ENCODE measurements around the gene OR6X1. TPM values are rescaled to one million over a fixed set of nuclear protein-coding genes. Genes with fewer than 3 reads are reported as not detected.

The OR6X1 gene, protein sequence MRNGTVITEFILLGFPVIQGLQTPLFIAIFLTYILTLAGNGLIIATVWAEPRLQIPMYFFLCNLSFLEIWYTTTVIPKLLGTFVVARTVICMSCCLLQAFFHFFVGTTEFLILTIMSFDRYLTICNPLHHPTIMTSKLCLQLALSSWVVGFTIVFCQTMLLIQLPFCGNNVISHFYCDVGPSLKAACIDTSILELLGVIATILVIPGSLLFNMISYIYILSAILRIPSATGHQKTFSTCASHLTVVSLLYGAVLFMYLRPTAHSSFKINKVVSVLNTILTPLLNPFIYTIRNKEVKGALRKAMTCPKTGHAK
- not detected in 2 replicates for total RNA-seq

DNA sequence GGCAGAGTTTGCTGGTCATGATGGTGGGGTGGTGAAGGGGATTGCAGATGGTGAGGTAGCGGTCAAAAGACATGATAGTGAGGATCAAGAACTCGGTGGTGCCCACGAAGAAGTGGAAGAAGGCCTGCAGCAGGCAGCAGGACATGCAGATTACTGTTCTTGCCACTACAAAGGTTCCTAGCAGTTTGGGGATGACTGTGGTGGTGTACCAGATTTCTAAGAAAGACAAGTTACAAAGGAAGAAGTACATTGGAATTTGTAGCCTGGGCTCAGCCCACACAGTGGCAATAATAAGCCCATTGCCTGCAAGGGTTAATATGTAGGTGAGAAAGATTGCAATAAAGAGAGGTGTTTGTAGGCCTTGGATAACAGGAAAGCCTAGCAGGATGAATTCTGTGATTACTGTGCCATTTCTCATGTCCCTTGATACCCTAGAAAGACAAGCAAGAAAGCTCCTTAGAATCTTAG, at the start of gene OR6X1:
OR6X1 (minus strand) TSS at position 418 of the 468 bp plus-strand sequence; CDS start at position 418, 0 bp downstream.
- DNase-seq (ENCODE audit: extremely low read depth, low read depth, low spot score): no peak

DNA sequence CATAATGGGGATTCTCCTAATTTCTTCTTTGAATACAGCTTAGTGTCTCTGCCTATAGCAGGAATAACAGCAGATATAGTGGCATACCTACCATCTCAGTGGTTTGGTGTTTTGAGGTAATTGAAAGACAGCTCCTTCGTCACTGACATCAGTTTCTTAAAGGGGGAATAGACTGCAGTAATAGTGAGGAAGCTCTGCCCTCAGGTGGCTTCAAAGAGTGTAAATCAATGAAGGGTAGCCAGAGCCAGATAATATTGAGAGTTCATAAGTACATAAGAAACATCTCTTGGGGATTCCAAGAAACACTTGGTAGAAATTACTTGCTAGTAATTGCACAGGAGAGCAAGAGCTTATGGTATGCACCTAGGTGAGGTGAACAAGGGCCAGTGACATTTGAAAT, 47.4 kb upstream of the OR6X1 start:
- no peak for DNase-seq (ENCODE audit: extremely low read depth, low read depth, low spot score)

DNA sequence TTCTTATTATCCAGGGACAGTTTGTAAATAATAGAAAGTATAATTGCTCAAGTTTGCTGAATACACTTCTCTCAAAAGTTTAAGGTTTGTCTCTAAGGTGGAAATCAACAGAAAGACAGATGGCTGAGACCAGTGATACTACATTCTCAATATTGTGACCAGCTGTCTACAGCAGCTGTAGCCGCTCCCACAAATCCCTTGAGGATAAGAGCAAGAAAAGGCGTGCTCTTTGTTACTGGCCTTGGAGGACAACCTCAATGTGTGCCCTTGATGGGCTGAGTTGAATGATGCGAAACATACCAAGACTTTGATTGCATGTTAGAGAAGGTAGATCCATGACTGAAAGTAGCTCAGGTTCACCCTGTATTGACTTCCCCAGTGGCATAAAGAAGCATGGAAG, 45.7 kb upstream of the OR6X1 start:
- DNase-seq (ENCODE audit: extremely low read depth, low read depth, low spot score): no peak

DNA sequence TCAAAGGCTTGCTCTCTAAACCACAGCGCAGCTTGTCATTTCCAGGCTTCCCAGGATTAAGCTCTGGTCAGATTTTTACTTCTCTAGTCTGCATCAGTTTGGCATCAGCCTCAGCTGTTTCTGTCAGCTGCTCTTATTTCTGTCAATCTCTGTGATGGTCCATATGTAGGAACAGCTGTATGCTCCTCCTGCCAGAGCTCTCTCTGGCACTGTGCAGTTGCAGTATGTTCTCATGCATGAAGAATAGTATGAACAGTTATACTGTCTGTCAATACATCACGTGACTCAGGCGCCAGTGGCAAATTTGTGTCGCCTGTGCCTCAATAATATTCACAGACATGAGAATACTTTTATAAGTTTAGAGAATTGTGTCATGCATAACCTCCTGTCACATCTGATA, 45.1 kb upstream of the OR6X1 start:
- DNase-seq (ENCODE audit: extremely low read depth, low read depth, low spot score): no peak

DNA sequence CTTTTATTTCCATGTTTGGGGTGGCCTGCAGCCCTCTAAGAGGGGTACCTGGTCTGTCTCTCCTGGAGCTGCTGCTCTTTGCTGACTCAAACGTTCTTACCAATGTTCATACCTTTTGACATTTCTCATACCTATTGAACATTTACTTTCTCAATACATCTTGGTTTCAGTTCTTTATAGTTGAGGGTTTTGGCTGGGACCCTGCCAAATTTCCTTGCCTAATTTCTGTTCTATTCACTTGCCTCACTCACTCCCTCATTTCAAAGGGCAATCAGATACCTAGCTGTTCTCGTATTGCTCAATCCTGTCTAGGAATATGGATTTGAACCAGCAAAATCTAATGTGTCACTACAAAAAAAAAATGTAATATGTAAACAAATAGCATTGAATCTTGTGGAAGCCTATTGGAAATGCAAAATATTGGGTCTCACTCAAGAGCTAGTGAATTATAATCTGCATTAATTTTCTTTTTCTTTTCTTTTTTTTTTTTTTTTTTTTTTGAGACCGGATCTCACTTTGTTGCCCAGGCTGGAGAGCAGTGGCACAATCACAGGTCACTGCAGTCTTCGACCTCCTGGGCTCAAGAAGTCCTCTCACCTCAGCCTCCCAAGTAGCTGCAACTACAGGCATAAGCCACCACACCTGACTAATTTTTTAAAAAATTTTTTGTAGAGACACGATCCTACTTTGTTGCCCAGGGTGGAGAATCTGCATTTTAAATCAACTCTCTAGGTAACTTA, 44.4 kb upstream of the OR6X1 start:
- DNase-seq (ENCODE audit: extremely low read depth, low read depth, low spot score): no peak

DNA sequence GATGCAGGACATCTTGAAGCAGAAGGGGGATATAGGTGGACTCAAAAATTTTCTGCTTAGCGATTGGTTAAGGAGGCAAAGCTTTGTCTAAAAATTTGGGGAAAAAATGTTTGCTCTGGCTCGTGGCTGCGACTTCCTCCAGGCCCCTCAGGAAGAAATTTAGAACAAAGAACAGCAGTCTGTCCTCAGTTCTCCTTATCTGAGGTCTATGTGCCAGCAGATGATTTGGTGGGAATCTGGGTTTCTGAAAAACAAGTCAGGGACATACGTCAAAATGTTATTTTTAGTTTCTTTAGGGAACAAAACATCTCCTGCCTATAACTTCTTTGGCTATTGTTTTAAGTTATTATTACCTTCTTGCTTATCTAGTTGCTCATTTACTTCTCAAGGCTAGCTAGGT, 43.8 kb upstream of the OR6X1 start:
- DNase-seq (ENCODE audit: extremely low read depth, low read depth, low spot score): no peak

DNA sequence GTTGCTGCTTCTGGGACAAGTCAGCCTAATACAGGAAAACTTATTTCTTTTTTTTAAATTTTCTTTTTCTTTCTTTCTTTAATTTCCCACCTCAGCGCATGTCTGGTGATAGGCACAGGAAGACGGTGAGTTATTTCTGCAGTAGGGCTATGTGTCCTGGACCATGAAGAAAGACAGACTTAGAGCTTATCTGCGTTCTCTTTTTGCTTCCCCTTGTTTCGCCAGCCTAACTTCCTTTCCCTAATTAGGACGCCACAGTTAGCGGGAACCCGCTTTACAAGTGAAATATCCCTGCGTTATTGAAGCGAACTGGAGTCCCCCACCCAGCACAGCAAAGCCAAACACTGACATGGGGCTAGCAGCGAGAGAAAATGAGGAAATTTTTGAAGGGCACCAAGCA, 43.2 kb upstream of the OR6X1 start:
- DNase-seq (ENCODE audit: extremely low read depth, low read depth, low spot score): no peak

DNA sequence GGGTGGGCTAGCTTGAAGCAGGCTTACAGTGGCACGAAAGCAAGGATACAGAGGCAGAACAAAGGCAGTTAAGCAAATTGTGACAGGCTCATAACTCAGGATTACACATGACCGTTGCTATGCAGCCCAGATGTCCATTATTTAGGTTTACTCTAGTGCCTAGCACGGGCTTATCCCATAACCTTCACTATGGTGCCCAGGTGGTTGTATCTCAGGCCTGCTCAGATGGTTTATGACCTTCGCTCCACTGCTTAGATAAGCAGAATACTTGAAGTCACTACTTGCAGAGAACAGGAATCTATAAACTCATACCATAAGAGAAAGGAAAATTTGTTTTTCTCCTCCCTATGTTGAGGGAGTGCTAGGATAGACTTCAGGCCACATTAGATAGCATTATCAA, 42.8 kb upstream of the OR6X1 start:
- DNase-seq (ENCODE audit: extremely low read depth, low read depth, low spot score): no peak

DNA sequence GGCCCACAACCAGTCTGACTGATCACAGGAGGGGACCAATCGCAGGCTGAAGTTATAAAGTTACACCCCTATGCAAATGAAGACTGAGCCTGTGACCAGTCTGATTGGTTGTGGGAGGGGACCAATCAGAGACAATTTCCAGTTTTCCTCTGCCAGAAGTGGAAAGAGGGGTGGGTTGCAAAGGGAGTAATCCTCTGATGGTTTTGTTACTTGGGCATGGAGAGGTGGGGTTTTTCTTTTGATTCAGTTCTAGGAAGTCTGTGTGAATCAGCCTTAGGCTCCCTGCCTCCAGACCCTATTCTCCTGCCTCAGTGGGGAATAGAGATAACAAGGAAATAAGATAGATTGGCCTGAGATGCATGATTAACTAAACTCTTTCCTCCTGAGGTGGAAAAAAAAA, 41.9 kb upstream of the OR6X1 start:
- DNase-seq (ENCODE audit: extremely low read depth, low read depth, low spot score): no peak

DNA sequence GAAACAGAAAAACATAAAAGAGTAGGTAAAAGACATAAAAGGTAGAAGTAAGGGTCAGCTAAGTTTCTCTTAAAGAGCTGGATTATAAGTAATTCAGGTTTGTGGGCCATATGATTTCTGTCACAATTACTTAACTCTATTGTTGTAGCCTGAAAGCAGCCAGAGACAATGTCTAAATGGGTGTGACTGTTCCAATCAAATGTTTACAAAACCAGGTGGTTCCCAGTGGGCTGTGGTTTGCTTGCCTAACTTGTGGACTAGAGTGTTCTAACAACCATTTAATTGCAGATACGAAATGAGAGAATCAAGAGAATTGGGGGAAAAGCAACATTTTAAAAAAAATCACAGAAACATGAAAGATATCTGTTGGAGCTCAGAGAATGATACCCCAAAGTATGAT, 29.2 kb upstream of the OR6X1 start:
- DNase-seq (ENCODE audit: extremely low read depth, low read depth, low spot score): no peak

DNA sequence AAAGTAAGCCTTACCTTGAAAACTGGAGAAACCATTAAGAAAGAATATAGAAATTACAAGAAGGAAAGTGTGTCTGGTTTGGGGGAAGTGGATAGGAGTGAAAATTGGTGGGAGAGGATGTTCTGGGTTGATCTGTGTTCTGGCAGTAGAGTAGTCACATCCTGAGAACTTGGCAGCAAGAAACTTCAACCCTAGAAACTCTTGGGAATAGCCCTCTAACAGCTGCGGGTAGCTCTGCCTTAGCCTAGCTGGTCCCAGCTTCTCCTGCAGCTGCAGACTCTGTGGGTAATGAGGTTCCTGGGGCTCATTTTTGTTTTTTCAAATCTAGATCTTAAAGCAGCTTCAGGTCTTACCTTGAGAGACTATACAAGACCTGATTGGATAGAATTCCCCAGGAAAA, 24.2 kb upstream of the OR6X1 start:
- no peak for DNase-seq (ENCODE audit: extremely low read depth, low read depth, low spot score)

DNA sequence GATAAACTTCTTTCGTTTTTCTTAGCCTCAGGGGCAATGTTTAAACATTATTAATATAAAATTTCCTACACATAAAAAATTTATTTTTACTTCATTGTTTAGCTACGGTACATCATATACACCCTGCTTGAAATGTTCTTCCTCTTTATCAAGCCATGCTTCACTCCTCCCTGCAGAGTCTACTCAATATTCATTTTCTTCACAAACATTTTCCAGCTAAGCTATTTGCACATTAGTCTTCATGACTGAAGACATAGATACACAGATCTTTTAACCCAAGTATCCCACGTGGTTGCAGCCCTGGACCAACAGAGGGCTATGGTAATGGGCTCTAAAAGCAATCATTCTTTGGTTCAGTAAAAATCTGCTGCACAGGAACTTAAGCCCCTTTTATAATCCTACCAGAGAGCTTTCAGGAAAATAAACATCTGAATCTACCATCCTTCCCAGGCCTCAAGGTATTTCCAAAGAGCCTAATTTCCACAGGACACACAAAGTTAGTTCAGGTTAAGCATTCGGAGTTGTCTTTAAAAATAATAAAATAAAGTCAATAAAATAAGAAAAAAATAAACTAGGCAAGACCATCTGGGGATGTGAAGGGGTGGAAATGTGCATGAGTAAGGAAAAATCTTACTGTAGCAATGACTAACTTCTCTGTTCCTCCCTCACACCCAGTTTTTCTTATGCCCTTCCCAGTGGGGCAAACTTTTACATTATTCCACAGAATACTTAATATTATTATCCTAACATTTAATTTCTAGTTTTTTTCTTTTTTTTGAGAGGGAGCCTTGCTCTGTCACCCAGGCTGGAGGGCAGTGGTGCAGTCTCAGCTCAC, 21.6 kb upstream of the OR6X1 start:
- no peak for DNase-seq (ENCODE audit: extremely low read depth, low read depth, low spot score)

DNA sequence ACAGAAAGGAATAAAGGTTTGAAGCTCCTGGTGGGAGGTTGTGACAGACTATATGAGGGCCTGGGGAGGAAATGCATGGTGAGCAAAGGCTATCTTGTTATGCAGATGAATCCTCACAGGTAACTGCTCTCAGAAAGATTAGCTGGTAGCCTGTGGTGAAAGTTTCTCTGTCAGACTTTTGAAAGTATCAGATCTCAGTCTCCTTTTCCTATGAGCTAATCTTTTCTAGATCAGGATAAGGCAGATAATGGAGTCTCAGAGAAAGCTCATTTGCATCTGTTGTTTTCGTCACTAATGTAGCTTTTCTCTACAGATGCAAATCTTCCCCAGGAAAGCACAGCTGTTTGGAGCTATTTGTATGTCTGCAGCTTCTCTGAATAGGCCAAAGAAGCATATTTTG, 21.0 kb upstream of the OR6X1 start:
- DNase-seq (ENCODE audit: extremely low read depth, low read depth, low spot score): no peak

DNA sequence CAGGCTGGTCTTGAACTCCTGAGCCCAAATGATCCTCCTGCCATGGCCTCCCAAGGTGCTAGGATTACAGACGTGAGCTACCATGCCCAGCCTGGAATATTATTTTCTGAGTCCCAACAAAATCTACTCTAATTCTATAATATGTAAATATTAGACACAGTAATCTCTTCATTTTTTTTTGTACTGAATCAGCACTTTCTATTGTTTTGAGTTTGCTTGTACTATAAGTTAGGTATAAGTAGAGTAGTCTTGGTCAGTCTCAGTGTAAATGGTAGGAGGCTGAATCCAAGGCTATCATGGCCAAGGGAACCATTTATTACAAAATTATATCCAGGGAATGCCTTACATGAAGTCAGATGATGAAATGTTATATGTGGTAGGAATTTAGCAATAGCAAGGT, 19.6 kb upstream of the OR6X1 start:
- no peak for DNase-seq (ENCODE audit: extremely low read depth, low read depth, low spot score)

DNA sequence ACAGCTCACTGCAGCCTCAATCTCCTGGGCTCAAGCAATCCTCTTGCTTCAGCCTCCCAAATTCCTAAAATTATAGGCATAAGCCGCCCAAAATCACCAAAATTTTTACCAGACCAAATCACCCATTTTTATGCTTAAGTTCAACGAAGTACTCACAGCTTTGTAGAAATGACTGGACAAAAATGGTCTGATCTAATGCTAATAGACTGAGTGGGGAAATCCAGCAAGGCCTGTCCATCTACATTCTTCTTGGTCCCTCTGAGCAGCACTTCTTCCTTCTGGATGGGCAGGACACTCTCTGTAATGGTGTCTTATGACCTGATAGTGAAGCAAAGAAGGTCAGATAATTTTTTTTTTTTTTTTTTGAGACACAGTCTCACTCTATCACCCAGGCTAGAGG, 18.7 kb upstream of the OR6X1 start:
- no peak for DNase-seq (ENCODE audit: extremely low read depth, low read depth, low spot score)

DNA sequence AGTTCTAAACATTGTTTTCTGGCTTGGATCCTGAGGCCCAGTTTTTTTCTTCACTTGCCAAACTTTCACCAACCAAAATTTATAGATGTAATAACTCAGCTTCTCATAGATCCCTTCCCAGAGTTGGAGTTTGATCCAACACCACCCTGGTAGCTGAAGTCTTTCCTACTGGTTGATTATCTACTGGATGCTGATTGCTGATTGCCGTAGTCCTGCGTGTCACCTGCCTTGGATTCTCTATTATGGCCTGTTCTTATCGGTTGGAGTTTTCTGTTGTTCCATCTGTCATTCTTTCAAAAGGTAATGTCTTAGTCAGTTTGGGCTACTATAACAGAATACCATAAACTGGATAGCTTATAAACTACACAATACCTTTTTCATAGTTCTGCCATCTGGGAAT, 17.3 kb upstream of the OR6X1 start:
- no peak for DNase-seq (ENCODE audit: extremely low read depth, low read depth, low spot score)

DNA sequence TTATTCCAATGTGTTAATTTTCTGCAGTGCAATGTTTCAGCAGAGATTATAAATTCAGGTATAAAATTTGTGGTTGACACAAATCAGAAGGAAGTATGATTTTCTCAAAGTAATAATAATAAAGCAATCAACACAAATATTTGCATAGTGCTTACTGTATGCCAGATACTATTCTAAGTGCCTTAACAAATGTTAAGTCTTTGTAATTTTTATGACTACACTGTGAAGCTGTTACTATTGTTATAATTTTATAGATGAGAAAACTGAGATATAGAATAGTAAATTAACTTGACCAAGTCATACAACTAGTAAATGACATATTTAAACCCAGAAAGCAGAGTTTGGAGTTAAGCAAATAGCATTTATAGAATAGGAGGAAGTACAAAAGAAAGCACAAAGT, 16.4 kb upstream of the OR6X1 start:
- no peak for DNase-seq (ENCODE audit: extremely low read depth, low read depth, low spot score)

DNA sequence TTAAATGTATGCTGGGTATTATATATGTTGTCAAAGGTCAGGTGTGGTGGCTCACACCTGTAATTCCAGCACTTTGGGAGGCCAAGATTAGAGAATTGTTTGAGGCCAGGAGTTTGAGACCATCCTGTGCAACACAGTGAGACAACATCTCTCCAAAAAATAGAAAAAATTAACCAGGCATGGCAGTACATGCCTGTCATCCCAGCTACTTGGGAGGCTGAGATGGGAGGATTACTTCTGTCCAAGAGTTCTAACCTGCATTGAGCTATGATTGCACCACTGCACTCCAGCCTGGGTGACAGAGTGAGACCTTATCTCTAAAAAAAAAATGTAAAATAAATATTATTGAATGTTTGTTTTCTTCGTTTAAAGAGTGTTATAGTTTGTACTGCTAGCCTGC, 11.3 kb upstream of the OR6X1 start:
- no peak for DNase-seq (ENCODE audit: extremely low read depth, low read depth, low spot score)

DNA sequence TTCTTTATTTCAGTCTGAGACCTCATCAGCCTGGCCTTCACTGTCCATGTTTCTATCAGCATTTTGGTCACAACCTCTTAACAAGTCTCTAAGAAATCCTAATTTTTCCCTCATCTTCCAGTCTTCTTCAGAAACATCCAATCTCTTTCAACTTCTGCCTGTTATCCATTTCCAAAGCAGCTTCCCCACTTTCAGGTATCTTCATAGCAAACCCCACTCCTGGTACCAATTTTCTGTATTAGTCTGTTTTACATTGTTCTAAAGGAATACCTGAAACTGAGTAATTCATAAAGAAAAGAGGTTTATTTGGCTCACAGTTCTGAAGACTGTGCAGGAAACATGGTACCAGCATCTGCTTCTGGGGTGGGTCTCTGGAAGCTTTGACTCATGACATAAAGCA, 8.1 kb upstream of the OR6X1 start:
- DNase-seq (ENCODE audit: extremely low read depth, low read depth, low spot score): no peak

DNA sequence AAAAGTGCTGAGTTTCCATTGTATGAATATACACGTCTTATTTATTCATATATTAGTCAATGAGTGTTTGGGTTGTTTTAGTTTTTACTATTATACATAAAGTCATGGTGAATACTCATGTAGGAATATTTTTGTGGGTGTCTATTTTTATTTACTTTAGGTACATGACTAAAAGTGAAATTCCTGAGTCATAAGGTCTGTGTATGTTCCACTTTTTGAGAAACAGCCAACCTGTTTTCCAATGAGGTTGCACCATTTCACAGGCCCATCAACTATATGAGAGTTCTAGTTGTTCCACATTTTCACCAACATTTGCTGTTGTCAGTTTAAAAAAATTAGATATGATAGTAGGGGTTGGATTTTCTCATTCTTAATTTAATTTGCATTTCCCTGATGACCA, 6.6 kb upstream of the OR6X1 start:
- no peak for DNase-seq (ENCODE audit: extremely low read depth, low read depth, low spot score)

DNA sequence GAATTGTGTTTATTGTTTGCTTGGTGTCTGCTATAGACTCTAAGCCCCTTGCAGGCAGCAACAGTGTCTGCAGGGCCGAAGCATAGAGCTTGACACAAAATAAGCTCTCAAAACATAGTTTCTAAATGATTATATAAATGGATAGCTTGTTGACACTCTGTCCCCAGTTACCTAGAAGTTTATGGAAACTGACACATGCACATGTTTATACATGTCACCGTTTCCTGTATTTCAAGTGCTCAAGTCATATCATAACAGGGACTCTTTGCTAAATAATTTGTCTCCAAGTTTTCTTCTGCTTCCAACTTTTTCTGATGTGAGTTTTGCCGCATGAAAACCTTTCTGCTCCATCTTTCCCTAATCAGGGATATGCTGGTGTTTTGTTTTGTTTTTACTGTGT, 3.7 kb upstream of the OR6X1 start:
- DNase-seq (ENCODE audit: extremely low read depth, low read depth, low spot score): no peak

DNA sequence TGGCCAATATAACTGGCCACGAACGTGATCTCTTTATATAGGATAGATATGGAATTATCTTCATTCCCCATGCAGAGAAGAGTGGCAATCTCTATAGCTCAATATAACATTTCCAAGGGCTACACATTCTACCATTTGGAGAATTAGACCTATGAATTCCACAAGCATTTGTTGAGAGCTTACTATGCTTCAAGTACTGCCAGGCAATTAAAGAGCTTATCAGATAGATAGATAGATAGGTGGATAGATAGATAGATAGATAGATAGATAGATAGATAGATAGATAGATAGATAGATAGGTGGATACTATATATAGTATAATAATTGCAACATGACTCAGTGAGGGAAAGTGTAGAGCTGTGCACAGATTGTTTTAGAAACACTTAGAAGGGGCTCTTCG, 1.5 kb upstream of the OR6X1 start:
- DNase-seq (ENCODE audit: extremely low read depth, low read depth, low spot score): no peak
